ENCODE measurements around the gene ADSS1. TPM values are rescaled to one million over a fixed set of nuclear protein-coding genes. Genes with fewer than 3 reads are reported as not detected.

The ADSS1 gene
- total RNA-seq, 1 experiment from 2014 or later: 0.52 TPM

GRCh38 chr14:104756477-104757237 lies 32.6 kb downstream of the ADSS1 start:
- CTCF ChIA-PET: no interaction called here
- intact Hi-C loops (cut with micrococcal nuclease; ENCODE audit: unreplicated experiment): no loop called here
- H3K4me3 ChIP-seq (ENCODE audit: low read depth, low read length, poor library complexity, severe bottlenecking): no peak overlapping the region
- no TSS peak for BruUV-seq (replicated peaks)
- H3K9me3 ChIP-seq (ENCODE audit: low read depth, low read length, poor library complexity, severe bottlenecking): no peaks in the 10 kb centered on the region
- H3K4me1 ChIP-seq (ENCODE audit: insufficient read depth, low read length, poor library complexity, severe bottlenecking): peaks cover 8% of the 10 kb centered on the region
- POLR2A ChIA-PET (ENCODE audit: low non-redundant PET): no interaction called here
- DNase-seq (ENCODE audit: low spot score): no peak
- peaks cover 20% of the 10 kb centered on the region for H3K36me3 ChIP-seq (ENCODE audit: insufficient read depth, low read length, poor library complexity, severe bottlenecking)
- no peak overlapping the region for H3K27ac ChIP-seq (ENCODE audit: low read depth, low read length, poor library complexity, severe bottlenecking)
- TF ChIP-seq CTCF (conservative IDR thresholded peaks at IDR 0.05; ENCODE audit: low read depth, low read length): no peak
- TF ChIP-seq EZH2 (IDR thresholded peaks at IDR 0.05; ENCODE audit: borderline replicate concordance, low read depth, low read length, poor library complexity, severe bottlenecking): no peak
- no peaks in the 10 kb centered on the region for H3K27me3 ChIP-seq (replicated peaks; ENCODE audit: insufficient read depth, low read depth, low read length, poor library complexity)

- Histone ChIP-seq H3K4me1 (ENCODE audit: insufficient read depth, low read length, poor library complexity, severe bottlenecking) (peaks cover 5% of the 10 kb centered on the region), H3K27ac (ENCODE audit: low read depth, low read length, poor library complexity, severe bottlenecking) (no peak overlapping the region), H3K36me3 (ENCODE audit: insufficient read depth, low read length, poor library complexity, severe bottlenecking) (peaks cover 20% of the 10 kb centered on the region), H3K4me3 (ENCODE audit: low read depth, low read length, poor library complexity, severe bottlenecking) (no peak overlapping the region), H3K9me3 (ENCODE audit: low read depth, low read length, poor library complexity, severe bottlenecking) (no peaks in the 10 kb centered on the region), H3K27me3 (replicated peaks; ENCODE audit: insufficient read depth, low read depth, low read length, poor library complexity) (no peaks in the 10 kb centered on the region)
- TF ChIP-seq EZH2 (IDR thresholded peaks at IDR 0.05; ENCODE audit: borderline replicate concordance, low read depth, low read length, poor library complexity, severe bottlenecking) (no peak), CTCF (conservative IDR thresholded peaks at IDR 0.05; ENCODE audit: low read depth, low read length) (no peak)
- intact Hi-C loops (cut with micrococcal nuclease; ENCODE audit: unreplicated experiment): no loop called here
- CTCF ChIA-PET: no interaction called here
- POLR2A ChIA-PET (ENCODE audit: low non-redundant PET): no interaction called here
- no TSS peak for BruUV-seq (replicated peaks)
- DNase-seq (ENCODE audit: low spot score): no peak
Observed at GRCh38 chr14:104757238-104757585, 33.2 kb downstream of the ADSS1 start.

GRCh38 chr14:104757681-104758392 lies 33.8 kb downstream of the ADSS1 start:
- DNase-seq (ENCODE audit: low spot score): no peak
- POLR2A ChIA-PET (ENCODE audit: low non-redundant PET): no interaction called here
- Histone ChIP-seq H3K36me3 (ENCODE audit: insufficient read depth, low read length, poor library complexity, severe bottlenecking) (peaks cover 20% of the 10 kb centered on the region), H3K9me3 (ENCODE audit: low read depth, low read length, poor library complexity, severe bottlenecking) (no peaks in the 10 kb centered on the region), H3K27ac (ENCODE audit: low read depth, low read length, poor library complexity, severe bottlenecking) (no peak overlapping the region), H3K4me1 (ENCODE audit: insufficient read depth, low read length, poor library complexity, severe bottlenecking) (peaks cover 4% of the 10 kb centered on the region), H3K4me3 (ENCODE audit: low read depth, low read length, poor library complexity, severe bottlenecking) (no peak overlapping the region), H3K27me3 (replicated peaks; ENCODE audit: insufficient read depth, low read depth, low read length, poor library complexity) (no peaks in the 10 kb centered on the region)
- CTCF ChIA-PET: no interaction called here
- TF ChIP-seq EZH2 (IDR thresholded peaks at IDR 0.05; ENCODE audit: borderline replicate concordance, low read depth, low read length, poor library complexity, severe bottlenecking): no peak
- no peak for TF ChIP-seq CTCF (conservative IDR thresholded peaks at IDR 0.05; ENCODE audit: low read depth, low read length)
- no TSS peak for BruUV-seq (replicated peaks)
- intact Hi-C loops (cut with micrococcal nuclease; ENCODE audit: unreplicated experiment): no loop called here
